HG02588 (cell line): ENCODE measurements around the gene AHNAK.
"Not testable (repeated sequence)": the region's sequence is repeated elsewhere in the genome, so short reads cannot be mapped to it uniquely, and the experiment has no call there.

Experiments
- ATAC-seq: cut with Tn5 transposase; IDR thresholded peaks from one replicate; pipeline ENCODE4 v1.9.1; 2021; ENCODE audit warnings: mild to moderate bottlenecking, moderate library complexity; ENCODE audit not compliant: unreplicated experiment

AHNAK gene

DNA sequence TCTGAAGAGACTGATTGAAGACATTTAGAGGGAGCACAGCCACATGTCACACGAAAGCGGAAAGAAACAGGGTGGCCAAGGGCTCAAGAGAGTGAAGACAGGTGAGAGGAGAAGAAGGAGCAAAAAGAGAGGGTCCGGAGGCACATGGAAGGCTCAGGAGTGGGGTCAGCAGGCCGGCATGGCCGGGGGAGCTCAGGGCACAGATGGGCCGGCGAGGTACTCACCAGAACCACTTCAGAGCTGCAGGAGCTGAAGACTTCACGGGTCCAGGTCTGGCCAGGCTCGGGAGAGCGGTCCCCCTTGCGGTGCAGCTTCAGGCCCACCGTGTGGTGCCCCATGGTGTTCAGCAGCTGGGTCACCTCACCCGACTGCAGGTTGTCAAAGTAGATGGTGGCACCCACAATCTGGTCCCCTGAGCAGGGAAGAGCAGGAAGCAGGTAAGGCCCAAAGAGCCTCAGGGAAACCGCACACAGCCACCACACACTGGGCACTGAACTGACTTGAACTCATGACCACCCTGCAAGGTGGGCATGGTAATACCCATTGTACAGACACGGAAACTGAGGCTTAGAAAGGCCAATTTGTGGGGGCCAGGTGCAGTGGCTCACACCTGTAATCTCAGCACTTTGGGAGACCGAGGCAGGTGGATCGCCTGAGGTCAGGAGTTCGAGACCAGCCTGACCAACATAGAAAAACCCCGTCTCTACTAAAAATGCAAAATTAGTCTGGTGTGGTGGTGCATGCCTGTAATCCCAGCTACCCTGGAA is 11.6 kb downstream of the AHNAK start:
- ATAC-seq, result no peak

DNA sequence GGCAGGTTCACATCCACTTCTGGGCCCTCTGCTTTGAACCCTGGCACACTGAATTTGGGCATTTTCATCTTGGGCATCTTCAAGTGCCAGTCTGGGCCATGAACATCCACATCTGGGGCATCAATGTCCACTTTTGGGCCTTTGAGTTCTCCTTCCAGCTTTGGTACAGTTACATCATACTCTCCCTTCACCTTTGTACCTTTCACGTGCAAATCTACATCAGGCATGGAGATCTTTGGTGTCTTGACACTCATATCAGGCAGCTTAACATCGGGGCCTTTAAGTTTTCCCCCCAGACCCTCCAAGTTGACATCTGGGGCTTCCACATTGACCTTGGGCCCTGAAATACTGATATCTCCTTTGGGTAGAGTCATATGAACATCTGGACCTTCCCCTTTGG is 14.5 kb downstream of the AHNAK start:
- no peak for ATAC-seq

DNA sequence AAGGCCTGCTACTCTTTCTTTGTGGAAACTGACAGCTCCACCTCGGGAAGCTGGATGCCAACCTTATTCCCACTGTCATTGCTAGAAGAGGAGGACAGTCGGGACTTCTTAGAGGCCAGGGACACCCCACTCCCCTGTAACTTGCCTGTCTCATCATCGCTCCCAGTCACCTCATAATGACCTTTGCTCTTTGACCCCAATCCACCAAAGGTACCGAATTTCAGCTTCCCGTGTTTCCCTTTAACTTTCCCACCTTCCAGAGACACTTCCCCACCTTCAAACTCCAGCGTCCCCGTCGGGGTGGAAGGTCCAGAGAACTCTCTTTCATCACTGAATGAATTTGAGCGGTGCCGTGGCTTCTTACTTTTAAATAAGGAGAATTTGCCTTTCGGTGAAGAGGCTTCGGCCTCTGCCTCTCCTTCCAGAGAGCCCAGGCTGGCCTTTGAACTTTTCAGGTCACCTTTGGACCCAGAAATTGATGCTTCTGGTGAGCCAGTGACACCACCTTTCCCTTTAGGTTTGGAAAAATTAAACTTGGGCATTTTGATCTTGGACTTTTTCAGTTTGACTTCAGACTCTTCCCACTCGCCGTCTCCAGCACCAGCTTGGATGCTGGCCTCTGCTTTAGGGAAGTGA is 29.8 kb downstream of the AHNAK start:
- ATAC-seq, result no peak

DNA sequence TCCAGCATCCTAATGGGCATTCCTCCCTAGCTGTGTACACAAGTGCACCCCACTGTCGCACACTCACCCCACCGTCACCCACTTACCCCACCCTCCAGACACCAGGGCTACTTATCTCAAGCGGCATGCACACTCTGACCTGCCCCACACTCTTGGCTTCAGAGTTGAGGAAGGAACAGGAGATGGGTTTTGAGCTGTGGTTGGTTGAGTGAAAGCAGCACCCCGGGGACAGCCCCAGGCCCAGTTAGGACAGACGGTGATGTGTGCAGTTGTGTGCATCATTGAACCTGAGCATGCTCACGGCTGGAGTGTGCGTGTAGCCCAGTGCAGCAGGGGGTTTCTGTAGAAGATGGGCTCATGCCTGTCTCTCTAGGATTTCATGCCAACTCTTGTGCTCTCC is 32.5 kb downstream of the AHNAK start:
- no peak for ATAC-seq

DNA sequence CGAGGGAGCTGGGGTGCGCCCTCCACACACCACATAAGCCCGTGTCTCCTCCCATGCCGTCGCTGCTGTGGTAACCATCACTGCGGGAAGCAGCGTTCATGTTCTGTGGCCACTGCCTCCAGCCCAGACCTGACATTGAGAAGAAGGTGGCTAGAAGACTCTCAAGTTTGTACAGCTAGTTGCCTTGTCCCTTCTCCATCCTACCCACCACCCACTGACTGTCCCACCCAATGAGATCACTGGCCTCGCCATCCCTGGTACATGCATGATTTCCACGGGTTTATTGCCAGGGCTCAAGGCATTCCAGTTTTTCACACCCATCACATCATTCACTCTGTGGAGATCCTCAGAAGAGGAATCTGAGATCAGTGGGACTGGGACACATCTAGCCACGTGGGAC is 33.0 kb downstream of the AHNAK start:
- no peak for ATAC-seq

DNA sequence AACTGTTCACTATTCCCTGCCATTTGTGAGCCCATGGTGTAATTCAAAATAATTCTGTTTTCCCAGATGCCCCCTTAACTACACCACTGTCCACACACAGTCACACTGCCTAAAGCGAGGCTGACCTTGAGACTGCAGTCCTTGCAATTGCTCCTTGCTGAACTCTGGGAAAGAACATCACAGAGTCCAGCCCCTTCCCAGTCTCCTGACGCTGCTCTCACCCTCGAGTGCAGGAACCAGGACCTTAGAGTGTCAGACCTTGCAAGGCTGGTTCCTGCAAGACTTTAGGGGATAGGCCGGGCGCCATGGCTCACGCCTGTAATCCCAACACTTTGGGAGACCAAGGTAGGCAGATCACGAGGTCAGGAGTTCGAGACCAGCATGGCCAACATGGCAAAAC is 33.6 kb downstream of the AHNAK start:
- no peak for ATAC-seq

DNA sequence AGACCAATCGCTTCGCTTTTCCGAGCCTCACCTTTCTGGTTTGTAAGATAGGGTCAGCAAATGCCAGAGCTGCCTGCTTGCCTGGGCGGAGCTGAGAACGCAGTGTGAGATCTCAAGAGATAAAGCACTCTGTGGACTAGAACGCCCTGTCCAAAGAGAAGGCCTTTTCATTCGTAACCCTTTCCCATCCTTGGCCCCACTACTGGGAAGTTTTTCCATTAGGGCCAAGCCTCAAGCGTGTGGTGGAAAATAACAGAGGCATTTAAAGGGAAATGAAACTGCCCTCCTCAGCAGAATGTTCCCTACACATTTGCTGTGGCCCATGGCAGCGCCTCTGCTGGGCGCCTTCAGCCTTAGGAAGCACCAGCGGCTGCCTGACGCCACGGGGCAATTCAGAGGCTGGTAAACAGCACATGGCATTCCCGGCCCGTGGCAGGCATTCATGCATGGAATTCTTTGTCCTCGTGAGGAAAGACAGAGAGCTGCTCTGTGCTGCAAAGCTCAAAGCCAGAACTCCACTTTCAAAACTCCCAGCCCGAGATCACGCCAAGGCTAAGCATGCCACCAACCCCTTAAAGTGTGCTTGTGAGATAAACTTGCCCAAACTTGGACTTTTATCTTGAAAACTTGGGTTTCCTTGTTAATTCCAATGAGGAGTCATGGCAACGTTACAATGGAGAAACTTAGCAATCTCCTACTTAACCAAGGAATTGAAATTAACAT is 38.1 kb downstream of the AHNAK start:
- no peak for ATAC-seq

DNA sequence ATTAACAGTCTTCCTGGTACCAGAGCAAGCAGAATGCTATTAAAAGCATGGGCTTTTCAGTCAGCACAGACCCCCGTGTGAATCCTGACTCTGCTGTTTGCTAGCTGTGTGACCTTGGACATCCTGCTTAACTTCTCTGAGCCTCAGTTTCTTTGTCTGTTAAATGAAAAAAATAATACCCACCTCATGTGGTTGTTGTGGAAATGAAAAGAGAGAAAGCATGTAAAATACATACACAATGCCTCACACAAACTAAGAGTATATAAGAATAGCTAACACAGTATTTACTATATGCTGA is 39.5 kb downstream of the AHNAK start:
- no peak for ATAC-seq

DNA sequence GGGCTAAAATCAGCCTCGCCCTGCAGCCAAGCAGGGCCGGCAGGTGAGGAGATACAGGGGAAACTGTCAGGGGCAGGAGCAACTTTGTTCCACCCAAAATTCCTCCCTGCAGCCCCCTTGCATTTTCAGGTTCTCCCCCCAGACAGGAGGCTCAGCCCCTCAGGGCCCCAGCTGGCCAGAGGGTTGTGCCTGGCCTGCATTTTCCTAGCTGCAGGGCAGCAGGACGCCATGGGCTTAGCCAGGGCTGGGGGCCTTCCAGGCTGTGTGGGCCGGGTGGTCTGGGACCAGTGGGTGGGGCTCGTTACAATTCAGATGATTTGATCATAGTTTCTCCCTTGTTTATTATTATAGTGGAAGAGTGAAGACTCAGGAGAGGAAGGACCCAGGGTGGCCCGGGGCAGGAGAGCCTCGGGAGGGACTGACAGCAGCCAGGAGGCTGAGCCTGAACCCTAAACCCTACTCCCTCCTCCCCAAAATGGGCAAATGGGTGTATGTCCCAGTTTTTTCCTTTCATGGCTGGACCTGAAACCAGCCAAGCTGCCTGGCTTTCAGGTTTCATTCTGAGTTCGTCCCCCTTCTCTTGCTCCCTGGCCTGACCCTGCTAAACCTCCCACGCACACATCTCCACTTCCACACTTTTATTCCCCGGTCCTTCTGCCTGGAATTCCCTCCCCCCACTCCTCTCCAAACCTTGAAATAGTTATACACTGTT is 40.0 kb downstream of the AHNAK start:
- no peak for ATAC-seq

DNA sequence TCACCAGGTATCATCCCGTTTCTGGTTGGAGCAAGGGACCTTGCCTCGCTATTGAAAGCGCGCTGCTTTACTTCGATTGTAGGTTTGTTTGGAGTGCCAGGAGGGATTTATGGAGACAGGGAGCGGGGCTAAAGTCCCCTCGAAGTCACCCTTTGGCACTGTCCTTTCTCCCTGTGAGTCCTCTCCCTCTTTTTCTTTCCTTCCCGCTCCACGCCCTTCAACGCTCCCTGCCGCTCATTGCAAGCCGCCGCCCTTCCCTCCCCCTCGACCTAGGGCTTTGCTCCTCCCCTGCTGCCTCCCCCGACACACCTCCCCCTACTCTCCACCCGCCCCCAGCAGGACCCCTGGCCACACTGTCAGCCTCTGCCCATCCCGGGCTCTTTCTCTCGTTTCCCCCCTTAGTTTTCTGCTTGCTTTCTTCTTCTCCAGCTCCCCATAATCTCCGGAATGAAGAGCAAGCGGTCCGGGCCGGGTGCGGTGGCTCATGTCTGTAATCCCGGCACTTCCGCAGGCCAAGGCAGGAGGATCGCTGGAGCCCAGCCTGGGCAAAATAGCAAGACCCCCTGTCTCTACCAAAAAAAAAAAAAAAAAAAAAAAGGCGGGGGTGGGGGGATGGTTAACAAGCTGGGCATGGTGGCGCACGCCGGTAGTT is 41.0 kb downstream of the AHNAK start:
- no peak for ATAC-seq

DNA sequence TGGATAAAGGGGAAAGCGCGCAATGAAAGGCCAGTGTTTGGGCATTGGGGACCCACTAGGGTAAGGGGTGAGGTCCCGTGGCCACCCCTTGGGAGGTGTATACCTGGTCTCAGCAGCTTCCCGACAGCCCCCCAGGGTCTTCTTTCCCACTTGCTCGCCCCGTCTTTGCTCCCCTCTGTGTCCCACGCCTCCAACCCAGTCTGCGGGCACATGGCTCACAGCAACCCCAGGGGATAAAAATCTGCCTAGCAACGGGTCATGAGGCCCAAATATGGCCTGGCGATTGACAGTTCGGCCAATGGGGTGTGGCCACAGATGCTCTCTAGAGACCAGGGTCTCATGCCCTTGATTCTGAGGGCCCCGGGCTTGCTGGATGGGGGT is 41.6 kb downstream of the AHNAK start:
- no peak for ATAC-seq

DNA sequence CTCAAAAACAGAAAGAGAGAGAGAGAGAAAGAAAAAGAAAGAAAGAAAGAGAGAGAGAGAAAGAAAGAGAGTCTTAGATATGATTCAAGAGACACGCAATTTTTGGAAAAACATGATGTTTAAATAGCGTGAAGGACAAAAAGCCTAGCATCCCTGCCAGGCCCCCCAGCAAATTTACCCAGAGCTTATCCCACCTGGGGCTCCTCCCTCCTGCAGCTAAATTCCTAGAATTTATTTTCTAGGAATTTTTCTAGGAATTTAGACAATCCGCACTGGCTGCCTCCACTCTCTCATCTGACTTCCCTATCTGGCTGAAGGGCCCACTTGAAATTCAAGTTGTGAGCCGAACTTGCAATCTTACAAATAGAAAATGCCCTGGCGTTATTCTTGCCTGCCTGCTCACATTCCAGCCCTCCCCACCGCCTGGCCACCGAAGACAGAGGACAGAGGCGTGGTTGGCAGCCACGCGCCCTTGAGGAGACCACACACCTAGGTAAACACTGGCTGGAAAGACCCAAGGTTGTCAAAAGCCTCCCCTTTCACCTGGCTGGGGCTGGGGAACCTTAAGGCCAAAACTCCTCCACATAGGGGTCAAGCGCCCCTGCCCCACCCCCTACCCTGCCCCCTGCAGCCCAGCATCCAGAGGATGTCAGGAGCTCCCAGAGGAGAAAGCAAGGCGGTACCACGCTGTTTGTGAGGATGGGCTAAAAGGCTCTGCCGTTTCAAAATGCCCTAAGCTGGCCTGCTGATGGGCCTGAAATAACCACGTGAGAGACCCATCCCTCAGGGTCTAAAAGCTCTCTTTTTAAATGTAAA is 42.2 kb downstream of the AHNAK start:
- no peak for ATAC-seq

DNA sequence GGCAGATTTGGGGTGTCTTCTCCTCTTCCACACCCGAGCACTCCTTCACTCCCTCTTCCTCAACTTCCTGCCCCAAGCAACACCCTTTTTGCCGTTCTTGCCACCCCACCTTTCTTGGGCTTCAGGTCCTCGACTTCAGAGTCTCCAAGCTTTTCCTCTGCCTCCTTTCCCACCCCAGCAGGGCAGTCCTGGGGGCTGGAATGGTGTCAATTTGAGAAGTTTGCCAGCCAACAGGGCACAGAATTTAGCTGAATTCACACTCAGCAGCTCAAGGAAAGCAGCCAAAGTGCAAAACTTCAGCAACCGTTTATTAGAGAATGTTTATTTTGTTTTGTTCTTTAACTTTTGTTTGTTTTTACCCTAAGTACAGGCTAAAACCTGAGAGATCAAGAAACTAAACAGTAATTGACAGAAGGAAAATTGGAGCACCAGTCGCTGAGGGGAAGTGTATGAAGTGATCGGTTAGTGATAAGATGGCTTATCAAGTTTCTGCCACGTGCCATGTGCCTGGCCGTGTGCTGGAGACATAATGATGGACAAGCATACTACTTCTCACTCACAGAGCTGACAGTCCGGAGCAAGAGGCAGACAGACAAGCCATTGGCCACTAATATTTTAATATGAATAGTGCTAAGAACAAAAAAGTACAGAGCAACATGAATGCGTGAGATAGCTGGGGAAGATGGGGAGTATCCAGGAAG is 44.4 kb downstream of the AHNAK start:
- no peak for ATAC-seq

DNA sequence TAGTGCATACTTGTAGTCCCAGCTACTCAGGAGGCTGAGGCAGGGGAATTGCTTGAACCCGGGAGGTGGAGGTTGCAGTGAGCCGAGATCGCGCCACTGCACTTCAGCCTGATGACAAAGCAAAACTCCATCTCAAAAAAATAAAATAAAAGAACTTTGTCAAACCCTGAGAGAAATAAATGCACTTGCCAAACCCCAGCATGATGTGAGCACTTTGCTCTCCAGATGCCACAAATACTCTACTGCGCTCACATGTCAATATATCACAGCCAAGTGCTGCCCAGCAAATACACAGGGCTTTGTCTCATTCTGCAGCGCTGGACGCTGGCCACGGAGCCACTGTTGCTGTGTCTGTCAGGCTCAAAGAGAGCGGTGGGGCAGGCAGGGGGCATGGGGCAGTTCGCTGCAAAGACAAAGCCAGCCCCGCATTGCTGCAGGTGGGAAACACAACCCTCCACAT is 45.1 kb downstream of the AHNAK start:
- ATAC-seq, result no peak

DNA sequence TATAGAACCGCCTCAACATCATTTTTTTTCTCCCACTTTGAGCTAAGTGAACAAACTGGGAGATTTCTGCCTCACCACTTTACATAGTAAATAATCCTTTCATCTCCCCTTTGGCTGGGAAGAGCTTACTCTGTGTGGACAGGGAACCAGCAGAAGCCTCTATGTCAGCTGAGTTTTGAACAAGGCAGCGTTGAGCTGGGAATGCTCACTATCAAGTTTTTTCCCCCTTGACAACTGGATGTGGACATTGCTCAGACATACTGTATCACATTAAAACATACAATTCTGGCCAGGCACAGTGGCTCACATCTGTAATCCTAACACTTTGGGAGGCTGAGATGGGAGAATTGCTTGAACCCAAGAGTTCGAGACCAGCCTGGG is 46.0 kb downstream of the AHNAK start:
- ATAC-seq, result no peak

DNA sequence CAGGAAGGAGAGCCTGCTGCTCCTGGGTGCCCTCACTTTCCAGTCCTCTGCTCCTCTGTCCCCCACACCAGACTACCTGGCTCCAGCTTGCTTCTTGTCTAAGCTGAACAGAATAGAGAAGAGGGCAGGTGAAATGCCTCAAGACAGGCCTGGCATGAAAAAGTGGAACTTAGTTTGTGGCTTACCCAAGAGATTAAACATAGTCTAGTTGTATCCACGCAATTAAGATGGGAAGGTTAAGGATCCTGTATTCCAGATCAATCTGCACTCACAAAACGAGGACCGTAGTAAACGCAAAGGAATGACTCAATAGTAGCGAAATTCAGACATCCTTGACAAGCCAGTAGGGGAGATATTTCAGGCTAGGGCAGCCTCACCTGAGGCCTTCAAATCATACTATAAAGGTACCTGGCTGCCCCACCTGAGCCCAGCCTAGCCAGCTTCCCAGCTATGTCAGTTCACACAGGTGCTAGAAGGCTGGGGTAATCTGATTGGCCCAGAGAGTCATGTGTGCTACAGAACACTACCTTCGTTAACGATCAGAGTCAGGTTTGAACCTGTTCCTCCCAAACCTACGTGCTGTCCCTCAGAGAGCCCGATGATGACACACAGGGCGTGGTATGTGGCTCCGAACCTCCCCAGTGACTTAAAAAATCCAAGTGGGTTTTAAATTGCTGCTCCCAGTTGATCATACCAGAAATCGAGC is 46.5 kb downstream of the AHNAK start:
- ATAC-seq, result no peak

DNA sequence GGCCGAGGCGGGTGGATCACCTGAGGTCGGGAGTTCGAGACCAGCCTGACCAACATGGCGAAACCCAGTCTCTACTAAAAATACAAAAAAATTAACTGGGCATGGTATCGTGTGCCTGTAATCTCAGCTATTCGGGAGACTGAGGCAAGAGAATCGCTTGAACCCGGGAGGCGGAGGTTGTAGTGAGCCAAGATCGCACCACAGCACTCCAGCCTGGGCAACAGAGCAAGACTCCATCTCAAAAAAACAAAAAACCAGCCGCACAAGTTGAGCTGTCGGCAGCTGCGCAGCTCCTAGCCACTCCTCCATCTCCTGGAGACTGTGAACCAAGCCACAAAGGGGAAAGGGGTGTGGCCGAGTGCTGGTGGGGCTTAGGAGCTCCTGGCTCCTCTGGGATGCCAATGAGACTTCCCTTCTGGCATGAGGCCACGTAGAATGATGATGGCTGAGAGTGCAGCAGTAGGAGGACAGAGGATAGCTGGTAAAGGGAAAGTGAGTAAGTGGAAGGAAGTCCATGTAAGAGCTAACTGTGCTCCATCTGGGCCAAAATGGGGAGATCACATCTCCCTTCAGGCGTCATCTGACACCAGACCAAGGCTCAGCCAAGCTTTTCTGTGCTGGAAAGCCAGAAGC is 47.2 kb downstream of the AHNAK start:
- ATAC-seq, result not testable (repeated sequence)

DNA sequence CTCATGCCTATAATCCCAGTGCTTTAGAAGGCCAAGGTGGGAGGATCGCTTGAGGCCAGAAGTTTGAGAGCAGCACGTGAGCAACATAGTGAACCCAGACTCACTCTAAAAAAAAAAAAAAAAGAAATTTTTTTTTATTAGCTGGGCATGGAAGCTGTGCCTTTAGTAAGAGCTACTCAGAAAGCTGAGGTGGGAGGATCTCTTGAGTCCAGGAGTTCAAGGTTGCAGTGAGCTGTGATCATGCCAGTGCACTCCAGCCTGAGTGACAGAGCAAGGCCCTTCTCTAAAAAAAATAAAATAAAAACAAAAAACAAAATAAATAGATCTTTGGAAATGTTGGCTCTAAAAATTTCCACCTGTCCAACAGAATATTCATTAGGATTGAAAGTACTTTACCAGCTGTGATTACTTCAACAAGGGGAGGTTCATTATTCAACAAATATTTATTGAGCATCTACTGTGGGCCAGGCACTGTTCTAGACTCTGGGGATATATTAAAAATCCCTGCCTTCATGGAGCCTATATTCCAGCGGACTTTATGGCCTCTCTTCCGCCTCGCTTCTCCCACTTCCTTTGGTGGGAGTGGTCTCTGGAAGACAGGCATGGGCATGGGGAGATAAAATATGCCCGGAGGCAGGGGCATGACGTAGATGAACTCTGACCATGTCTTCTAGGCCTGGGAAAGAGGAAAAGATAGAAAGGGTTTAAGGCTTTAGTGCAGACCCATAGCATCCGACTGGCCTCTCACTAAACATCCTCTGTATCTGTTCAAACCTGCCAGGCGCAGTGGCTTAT is 47.9 kb downstream of the AHNAK start:
- no peak for ATAC-seq
